Measurements from ENCODE around the gene C5orf52. TPM values are rescaled to one million over a fixed set of nuclear protein-coding genes. Genes with fewer than 3 reads are reported as not detected.

Gene C5orf52
- polyA plus RNA-seq: not detected

GRCh38 chr5:157670662-157671591 is at the start of gene C5orf52:
C5orf52 (plus strand) TSS chr5:157671533; CDS start chr5:157671615, 82 bp downstream.
- Mint-ChIP-seq H3K9me3 (peaks cover 0 to 2% (median 0%) of the 10 kb centered on the region in 6 donors), H3K27me3 (ENCODE audit: low read depth in 3 of 3) (peaks cover 7 to 25% (median 19%) of the 10 kb centered on the region in 3 donors), H3K4me1 (peaks cover 23 to 27% of the 10 kb centered on the region in 2 donors), H3K36me3 (no peaks in the 10 kb centered on the region), H3K27ac (no peak within 1 kb of the TSS), H3K4me3 (peak within 1 kb of the TSS; percentile 74 to 85 (median 80))
- peak in 1 of 3 donors; percentile 16 for DNase-seq

GRCh38 chr5:157624144-157624543 is 47.2 kb upstream of the C5orf52 start:
- no peak overlapping the region for H3K27ac Mint-ChIP-seq

GRCh38 chr5:157626831-157627230 is 44.5 kb upstream of the C5orf52 start:
- Mint-ChIP-seq H3K27me3 (ENCODE audit: low read depth in 3 of 3) (peaks cover 0 to 17% (median 4%) of the 10 kb centered on the region in 3 donors), H3K4me3 (no peak overlapping the region), H3K9me3 (peaks cover 0 to 2% (median 0%) of the 10 kb centered on the region in 6 donors), H3K4me1 (no peaks in the 10 kb centered on the region), H3K36me3 (no peaks in the 10 kb centered on the region), H3K27ac (no peak overlapping the region)
- DNase-seq: no peak

More at GRCh38 chr5:157624144-157624543, 47.2 kb upstream of the C5orf52 start:
- Mint-ChIP-seq H3K4me3 (no peak overlapping the region), H3K27me3 (ENCODE audit: low read depth in 3 of 3) (peaks cover 2 to 15% (median 4%) of the 10 kb centered on the region in 3 donors), H3K9me3 (peaks cover 0 to 8% (median 1%) of the 10 kb centered on the region in 6 donors), H3K36me3 (no peaks in the 10 kb centered on the region), H3K4me1 (no peaks in the 10 kb centered on the region)
- DNase-seq: no peak

GRCh38 chr5:157630341-157630740 is 41.0 kb upstream of the C5orf52 start:
- Mint-ChIP-seq H3K27me3 (ENCODE audit: low read depth in 3 of 3) (peaks cover 1 to 7% (median 2%) of the 10 kb centered on the region in 3 donors), H3K4me3 (no peak overlapping the region), H3K27ac (no peak overlapping the region), H3K9me3 (no peaks in the 10 kb centered on the region), H3K4me1 (no peaks in the 10 kb centered on the region), H3K36me3 (no peaks in the 10 kb centered on the region)
- no peak for DNase-seq

- Mint-ChIP-seq H3K4me3 (no peak overlapping the region), H3K27me3 (ENCODE audit: low read depth in 3 of 3) (peaks cover 0 to 4% (median 0%) of the 10 kb centered on the region in 3 donors), H3K27ac (no peak overlapping the region), H3K4me1 (no peaks in the 10 kb centered on the region), H3K9me3 (no peaks in the 10 kb centered on the region), H3K36me3 (no peaks in the 10 kb centered on the region)
- no peak for DNase-seq
Measured at GRCh38 chr5:157640406-157641066, 30.8 kb upstream of the C5orf52 start.

DNA sequence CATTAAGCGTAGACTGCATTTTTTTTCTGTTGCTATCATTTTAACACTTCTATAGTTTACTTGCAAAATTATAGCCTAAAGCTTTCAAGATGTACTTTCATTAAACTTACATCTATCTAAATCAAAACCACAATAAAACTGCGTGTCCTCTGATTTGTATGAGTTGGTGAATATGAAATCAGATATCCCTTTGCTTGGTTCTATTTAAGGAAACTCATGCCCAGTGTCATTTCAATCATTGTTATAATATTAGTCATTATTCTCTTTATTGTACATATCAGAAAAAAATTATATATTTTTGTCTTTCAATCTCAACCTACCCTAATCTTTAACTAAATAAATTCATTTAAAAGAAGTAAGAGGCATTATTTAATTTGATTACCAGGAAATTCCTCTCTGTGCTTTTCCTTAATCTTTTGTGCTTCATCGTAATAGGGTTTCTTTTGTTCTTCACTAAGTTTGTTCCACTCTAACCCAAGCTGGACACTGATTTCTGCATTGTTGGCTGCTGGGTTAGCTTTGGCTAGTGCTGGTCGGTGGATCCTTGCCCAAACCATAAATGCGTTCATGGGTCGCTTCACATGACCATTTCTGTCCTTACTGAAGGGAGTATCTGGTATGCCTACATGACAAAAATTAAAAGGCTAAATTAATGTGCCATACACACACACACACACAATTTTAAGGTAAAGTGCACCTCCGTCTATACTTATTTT is 22.9 kb upstream of the C5orf52 start:
- Mint-ChIP-seq H3K27ac (no peak overlapping the region), H3K27me3 (ENCODE audit: low read depth in 3 of 3) (peaks cover 3 to 12% (median 5%) of the 10 kb centered on the region in 3 donors), H3K4me1 (peaks cover 10 to 11% of the 10 kb centered on the region in 2 donors), H3K4me3 (no peak overlapping the region), H3K36me3 (peaks cover 0 to 6% (median 0%) of the 10 kb centered on the region in 3 donors), H3K9me3 (peaks cover 0 to 1% (median 0%) of the 10 kb centered on the region in 6 donors)
- DNase-seq: no peak

DNA sequence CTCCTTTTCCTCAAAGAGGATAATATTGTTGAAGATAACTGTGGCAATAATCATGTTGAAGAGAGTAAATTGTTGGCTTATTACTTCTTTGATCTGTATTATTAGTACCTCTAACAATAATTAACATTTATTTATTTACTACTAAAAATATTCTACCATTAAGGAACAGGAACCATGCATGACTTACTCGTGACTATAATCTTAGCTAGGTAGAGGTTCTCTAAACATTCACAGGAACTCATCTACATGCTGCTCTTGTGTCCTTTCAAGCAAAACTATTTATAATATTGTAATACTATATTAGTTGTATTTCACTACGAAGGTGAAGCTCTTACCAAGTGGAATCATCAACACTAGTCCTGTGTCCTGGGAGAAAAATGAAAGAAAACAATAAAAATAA is 22.2 kb upstream of the C5orf52 start:
- H3K27me3 Mint-ChIP-seq (ENCODE audit: low read depth in 3 of 3): peaks cover 5 to 15% (median 5%) of the 10 kb centered on the region in 3 donors
- peaks cover 0 to 8% (median 0%) of the 10 kb centered on the region in 3 donors for H3K36me3 Mint-ChIP-seq
- no peak for DNase-seq
- peaks cover 0 to 4% (median 0%) of the 10 kb centered on the region in 6 donors for H3K9me3 Mint-ChIP-seq
- H3K4me3 Mint-ChIP-seq: no peak overlapping the region
- peaks cover 10 to 11% of the 10 kb centered on the region in 2 donors for H3K4me1 Mint-ChIP-seq
- no peak overlapping the region for H3K27ac Mint-ChIP-seq

DNA sequence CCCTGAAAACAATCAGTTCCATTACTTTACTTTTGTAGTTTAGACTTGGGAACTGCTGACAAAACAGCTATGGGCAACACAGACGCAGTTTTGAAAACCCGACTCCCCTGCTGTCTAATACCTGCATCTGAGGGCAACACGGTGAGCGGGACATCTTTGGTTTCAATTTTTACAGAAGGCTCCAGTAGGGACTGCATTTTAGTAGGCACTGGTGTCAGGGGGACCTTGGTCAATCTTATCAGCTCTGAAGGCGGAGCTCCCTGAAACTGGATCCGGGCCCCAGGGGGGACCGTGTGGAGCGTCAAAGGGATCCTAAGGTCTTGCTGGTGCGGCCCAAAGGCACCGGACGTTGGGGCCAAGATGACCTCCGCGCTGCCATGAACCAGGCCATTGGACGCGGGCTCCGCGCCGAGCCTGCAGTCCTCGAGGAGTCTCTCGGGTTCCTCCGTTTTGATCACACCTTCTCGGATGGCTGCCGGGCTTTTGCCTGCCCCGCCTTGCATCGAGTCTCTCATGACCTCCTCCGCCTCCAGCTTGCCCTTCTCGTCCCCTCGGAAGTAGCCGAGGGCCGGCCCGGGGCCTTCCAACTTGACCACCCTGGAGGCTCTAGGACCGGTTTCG is 20.2 kb upstream of the C5orf52 start:
- peaks cover 10 to 11% of the 10 kb centered on the region in 2 donors for H3K4me1 Mint-ChIP-seq
- H3K27me3 Mint-ChIP-seq (ENCODE audit: low read depth in 3 of 3): peaks cover 5 to 20% (median 5%) of the 10 kb centered on the region in 3 donors

GRCh38 chr5:157651623-157652376 is 19.5 kb upstream of the C5orf52 start:
- Mint-ChIP-seq H3K27me3 (ENCODE audit: low read depth in 3 of 3) (peaks cover 5 to 18% (median 5%) of the 10 kb centered on the region in 3 donors), H3K4me3 (peak overlapping the region; percentile 64 to 85 (median 79)), H3K9me3 (peaks cover 0 to 11% (median under 1%) of the 10 kb centered on the region in 6 donors), H3K27ac (peak overlapping the region in 3 of 6 donors; percentile 4 to 77 (median 35)), H3K36me3 (peaks cover 0 to 8% (median 0%) of the 10 kb centered on the region in 3 donors), H3K4me1 (peaks cover 10 to 11% of the 10 kb centered on the region in 2 donors)
- DNase-seq: peak; percentile 62 to 74 (median 73)

More for the DNA sequence above, 20.2 kb upstream of the C5orf52 start:
- DNase-seq: no peak
- no peak overlapping the region for H3K27ac Mint-ChIP-seq
- peak overlapping the region; percentile 27 to 80 (median 75) for H3K4me3 Mint-ChIP-seq
- peaks cover 0 to 8% (median 0%) of the 10 kb centered on the region in 3 donors for H3K36me3 Mint-ChIP-seq
- peaks cover 0 to 4% (median 0%) of the 10 kb centered on the region in 6 donors for H3K9me3 Mint-ChIP-seq

- Mint-ChIP-seq H3K9me3 (peaks cover 0 to 12% (median under 1%) of the 10 kb centered on the region in 6 donors), H3K4me3 (peak within 1 kb of the TSS; percentile 64 to 85 (median 79)), H3K27ac (peak within 1 kb of the TSS in 4 of 6 donors; percentile 4 to 77 (median 34)), H3K4me1 (peaks cover 10 to 11% of the 10 kb centered on the region in 2 donors), H3K36me3 (peaks cover 0 to 8% (median 0%) of the 10 kb centered on the region in 3 donors), H3K27me3 (ENCODE audit: low read depth in 3 of 3) (peaks cover 5 to 17% (median 5%) of the 10 kb centered on the region in 3 donors)
- DNase-seq: no peak
Measured at GRCh38 chr5:157652377-157652692, 19.0 kb upstream of the C5orf52 start, which contains the start of gene SOX30. SOX30 (minus strand) TSS chr5:157652438; CDS start chr5:157652078, 360 bp downstream.

DNA sequence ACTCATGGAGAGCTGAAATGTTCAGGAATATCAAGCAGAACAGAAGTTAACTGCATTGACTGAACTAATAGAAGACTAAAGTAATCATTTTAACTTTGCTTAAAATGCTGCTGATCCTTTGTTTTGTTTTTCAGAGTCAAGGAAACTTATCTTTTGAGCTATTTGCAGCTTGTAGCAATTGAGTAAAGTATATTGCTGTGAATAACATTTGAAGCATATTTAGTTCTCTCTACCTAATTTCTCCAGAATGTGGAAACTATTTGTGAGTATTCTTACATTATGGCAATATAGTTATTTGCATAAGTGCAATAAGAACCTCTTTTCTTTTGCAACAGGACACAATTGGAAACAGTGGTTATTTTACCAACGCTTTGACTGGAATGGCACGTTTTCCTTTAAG is 13.8 kb upstream of the C5orf52 start:
- H3K4me3 Mint-ChIP-seq: no peak overlapping the region
- DNase-seq: no peak
- H3K4me1 Mint-ChIP-seq: peaks cover 5 to 6% of the 10 kb centered on the region in 2 donors
- peaks cover 2 to 14% (median 3%) of the 10 kb centered on the region in 3 donors for H3K27me3 Mint-ChIP-seq (ENCODE audit: low read depth in 3 of 3)
- H3K27ac Mint-ChIP-seq: no peak overlapping the region
- peaks cover 0 to 17% (median 3%) of the 10 kb centered on the region in 3 donors for H3K36me3 Mint-ChIP-seq
- H3K9me3 Mint-ChIP-seq: peaks cover 2 to 34% (median 5%) of the 10 kb centered on the region in 6 donors

- Mint-ChIP-seq H3K4me3 (no peak overlapping the region), H3K4me1 (no peaks in the 10 kb centered on the region), H3K9me3 (peaks cover 2 to 30% (median 4%) of the 10 kb centered on the region in 6 donors), H3K27ac (no peak overlapping the region), H3K27me3 (ENCODE audit: low read depth in 3 of 3) (peaks cover 0 to 5% (median 0%) of the 10 kb centered on the region in 3 donors), H3K36me3 (peaks cover 0 to 9% (median 3%) of the 10 kb centered on the region in 3 donors)
- DNase-seq: no peak
Measured at GRCh38 chr5:157658893-157659292, 12.4 kb upstream of the C5orf52 start.

Measured in immature natural killer cell (primary cell).